ENCODE measurements around the gene AGAP1.

GRCh38 chr2:235955664-235956063 is 461.8 kb downstream of the AGAP1 start:
- TF ChIP-seq CTCF (IDR thresholded peaks at IDR 0.05; ENCODE audit: insufficient read depth, low read depth, low read length) = no peak
- no peak for TF ChIP-seq EZH2 (IDR thresholded peaks at IDR 0.05; ENCODE audit: insufficient read depth, low read length)
